ENCODE data around the gene NTHL1.

DNA sequence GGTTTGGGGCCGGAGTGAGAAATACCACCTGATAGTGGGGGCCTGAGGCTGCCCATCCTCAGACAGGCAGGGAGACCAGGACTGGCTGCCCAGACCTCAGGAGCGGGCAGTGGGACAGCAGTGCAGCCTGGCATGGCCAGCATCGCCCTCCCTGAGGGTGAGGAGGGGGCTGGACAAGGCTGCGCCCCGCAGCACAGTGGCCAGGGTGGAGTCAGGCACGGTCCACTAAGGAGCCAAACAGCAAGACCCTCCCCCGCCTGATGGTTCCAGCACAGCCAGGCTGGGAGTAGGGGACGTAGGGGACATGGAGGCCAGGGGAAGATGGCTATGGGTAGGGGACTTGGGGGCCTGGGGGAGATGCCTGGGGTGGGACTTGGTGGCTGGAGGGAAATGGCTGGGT is 41.3 kb downstream of the NTHL1 start:
- TF ChIP-seq POLR2AphosphoS5 (IDR thresholded peaks at IDR 0.05; ENCODE audit: low read depth, low read length) (no peak), TCF7L2 (IDR thresholded peaks at IDR 0.05; ENCODE audit: low read depth, low read length) (no peak), SIN3A (IDR thresholded peaks at IDR 0.05; ENCODE audit: borderline replicate concordance, insufficient read depth, low read depth, low read length) (no peak)
- TF ChIP-seq, protein P1, sequence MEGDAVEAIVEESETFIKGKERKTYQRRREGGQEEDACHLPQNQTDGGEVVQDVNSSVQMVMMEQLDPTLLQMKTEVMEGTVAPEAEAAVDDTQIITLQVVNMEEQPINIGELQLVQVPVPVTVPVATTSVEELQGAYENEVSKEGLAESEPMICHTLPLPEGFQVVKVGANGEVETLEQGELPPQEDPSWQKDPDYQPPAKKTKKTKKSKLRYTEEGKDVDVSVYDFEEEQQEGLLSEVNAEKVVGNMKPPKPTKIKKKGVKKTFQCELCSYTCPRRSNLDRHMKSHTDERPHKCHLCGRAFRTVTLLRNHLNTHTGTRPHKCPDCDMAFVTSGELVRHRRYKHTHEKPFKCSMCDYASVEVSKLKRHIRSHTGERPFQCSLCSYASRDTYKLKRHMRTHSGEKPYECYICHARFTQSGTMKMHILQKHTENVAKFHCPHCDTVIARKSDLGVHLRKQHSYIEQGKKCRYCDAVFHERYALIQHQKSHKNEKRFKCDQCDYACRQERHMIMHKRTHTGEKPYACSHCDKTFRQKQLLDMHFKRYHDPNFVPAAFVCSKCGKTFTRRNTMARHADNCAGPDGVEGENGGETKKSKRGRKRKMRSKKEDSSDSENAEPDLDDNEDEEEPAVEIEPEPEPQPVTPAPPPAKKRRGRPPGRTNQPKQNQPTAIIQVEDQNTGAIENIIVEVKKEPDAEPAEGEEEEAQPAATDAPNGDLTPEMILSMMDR (IDR thresholded peaks at IDR 0.05), result no peak
- TF ChIP-seq, protein P2, sequence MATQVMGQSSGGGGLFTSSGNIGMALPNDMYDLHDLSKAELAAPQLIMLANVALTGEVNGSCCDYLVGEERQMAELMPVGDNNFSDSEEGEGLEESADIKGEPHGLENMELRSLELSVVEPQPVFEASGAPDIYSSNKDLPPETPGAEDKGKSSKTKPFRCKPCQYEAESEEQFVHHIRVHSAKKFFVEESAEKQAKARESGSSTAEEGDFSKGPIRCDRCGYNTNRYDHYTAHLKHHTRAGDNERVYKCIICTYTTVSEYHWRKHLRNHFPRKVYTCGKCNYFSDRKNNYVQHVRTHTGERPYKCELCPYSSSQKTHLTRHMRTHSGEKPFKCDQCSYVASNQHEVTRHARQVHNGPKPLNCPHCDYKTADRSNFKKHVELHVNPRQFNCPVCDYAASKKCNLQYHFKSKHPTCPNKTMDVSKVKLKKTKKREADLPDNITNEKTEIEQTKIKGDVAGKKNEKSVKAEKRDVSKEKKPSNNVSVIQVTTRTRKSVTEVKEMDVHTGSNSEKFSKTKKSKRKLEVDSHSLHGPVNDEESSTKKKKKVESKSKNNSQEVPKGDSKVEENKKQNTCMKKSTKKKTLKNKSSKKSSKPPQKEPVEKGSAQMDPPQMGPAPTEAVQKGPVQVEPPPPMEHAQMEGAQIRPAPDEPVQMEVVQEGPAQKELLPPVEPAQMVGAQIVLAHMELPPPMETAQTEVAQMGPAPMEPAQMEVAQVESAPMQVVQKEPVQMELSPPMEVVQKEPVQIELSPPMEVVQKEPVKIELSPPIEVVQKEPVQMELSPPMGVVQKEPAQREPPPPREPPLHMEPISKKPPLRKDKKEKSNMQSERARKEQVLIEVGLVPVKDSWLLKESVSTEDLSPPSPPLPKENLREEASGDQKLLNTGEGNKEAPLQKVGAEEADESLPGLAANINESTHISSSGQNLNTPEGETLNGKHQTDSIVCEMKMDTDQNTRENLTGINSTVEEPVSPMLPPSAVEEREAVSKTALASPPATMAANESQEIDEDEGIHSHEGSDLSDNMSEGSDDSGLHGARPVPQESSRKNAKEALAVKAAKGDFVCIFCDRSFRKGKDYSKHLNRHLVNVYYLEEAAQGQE (IDR thresholded peaks at IDR 0.05; ENCODE audit: insufficient read depth in 1 of 2, low read depth in 2 of 2, low read length in 1 of 2), result no peak
